Measurements from ENCODE around the gene SNTB2. TPM values are rescaled to one million over a fixed set of nuclear protein-coding genes. Genes with fewer than 3 reads are reported as not detected.

The SNTB2 gene
- total and polyA plus RNA-seq, 4 donors = 2.1 to 7.8 (median 4.1) TPM

DNA sequence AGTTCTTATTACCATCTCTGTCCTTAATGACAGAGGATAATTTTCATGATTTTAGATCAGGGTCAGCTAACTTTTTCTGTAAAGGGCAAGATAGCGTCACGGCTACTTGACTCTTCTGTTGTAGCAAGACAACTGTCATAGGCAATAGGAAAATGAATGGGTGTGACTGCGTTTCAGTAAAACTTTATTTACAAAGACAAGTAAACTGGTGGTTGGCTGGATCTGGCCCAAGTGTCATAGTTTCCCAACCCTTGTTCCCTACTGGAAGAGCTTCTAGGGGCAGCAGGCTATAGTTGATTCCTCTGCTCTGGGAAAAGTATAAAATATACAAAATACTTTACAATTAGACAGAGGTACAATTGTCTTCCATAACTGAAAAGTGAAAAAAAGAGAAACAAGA lies 73.5 kb downstream of the SNTB2 start:
- 88% methylated on average over 3 of the region's 3 CpGs for WGBS
- no peaks in the 10 kb centered on the region for H3K27me3 ChIP-seq (ENCODE audit: control insufficient read depth in 4 of 4, insufficient read depth in 4 of 4, low read length in 3 of 4)
- TF ChIP-seq, protein P1, sequence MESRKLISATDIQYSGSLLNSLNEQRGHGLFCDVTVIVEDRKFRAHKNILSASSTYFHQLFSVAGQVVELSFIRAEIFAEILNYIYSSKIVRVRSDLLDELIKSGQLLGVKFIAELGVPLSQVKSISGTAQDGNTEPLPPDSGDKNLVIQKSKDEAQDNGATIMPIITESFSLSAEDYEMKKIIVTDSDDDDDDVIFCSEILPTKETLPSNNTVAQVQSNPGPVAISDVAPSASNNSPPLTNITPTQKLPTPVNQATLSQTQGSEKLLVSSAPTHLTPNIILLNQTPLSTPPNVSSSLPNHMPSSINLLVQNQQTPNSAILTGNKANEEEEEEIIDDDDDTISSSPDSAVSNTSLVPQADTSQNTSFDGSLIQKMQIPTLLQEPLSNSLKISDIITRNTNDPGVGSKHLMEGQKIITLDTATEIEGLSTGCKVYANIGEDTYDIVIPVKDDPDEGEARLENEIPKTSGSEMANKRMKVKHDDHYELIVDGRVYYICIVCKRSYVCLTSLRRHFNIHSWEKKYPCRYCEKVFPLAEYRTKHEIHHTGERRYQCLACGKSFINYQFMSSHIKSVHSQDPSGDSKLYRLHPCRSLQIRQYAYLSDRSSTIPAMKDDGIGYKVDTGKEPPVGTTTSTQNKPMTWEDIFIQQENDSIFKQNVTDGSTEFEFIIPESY (IDR thresholded peaks at IDR 0.05) = no peak
- no peak for TF ChIP-seq YY1 (IDR thresholded peaks at IDR 0.05)
- peaks cover 0 to 5% (median 0%) of the 10 kb centered on the region in 4 donors for H3K36me3 ChIP-seq (ENCODE audit: control insufficient read depth in 4 of 4, insufficient read depth in 3 of 4, low read depth in 1 of 4, low read length in 3 of 4)
- no peak overlapping the region for H3K9ac ChIP-seq (ENCODE audit: low read depth in 1 of 2, low read length in 2 of 2)
- no peaks in the 10 kb centered on the region for H3K4me1 ChIP-seq (ENCODE audit: control insufficient read depth in 4 of 4, insufficient read depth in 4 of 4, low read length in 3 of 4)
- no peak overlapping the region for H3K4me3 ChIP-seq (ENCODE audit: low read depth in 1 of 3, low read length in 3 of 3)
- H3K9me3 ChIP-seq (ENCODE audit: control insufficient read depth in 4 of 4, low read length in 3 of 4) = no peaks in the 10 kb centered on the region
- no peak for DNase-seq (ENCODE audit: low spot score)
- H3K27ac ChIP-seq (ENCODE audit: low read depth in 1 of 2, low read length in 2 of 2) = no peak overlapping the region

DNA sequence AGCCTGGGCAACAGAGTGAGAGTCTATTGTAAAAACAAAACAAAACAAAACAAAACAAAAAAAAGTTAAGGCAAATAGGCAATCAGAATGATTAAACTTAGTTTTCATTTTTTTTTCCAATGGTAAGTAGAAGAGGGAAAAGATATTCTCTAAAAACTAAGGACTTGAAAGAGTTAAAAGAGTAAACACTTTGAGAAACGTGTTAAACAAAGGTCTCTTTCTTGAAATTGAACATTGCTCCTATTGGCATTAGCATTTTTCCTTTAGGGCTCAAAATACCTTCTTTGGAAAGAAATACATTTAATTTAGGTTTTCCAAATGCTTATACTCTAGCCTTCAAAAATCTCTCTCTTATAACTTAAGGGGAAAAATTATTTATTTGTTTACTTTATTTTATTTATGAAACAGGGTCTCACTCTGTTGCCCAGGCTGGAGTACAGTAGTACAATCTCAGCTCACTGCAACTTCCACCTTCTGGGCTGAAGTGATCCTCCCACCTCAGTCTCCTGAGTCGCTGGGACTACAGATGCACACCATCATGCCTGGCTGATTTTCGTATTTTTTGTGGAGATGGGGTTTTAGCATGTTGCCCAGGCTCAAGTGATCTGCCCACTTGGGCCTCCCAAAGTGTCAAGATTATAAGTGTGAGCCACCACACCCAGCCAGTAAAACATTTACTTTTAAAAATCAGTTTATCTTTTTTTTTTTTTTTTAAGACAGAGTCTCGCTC lies 79.5 kb downstream of the SNTB2 start:
- Histone ChIP-seq H3K4me1 (ENCODE audit: control insufficient read depth in 4 of 4, insufficient read depth in 4 of 4, low read length in 3 of 4) (no peaks in the 10 kb centered on the region), H3K4me3 (ENCODE audit: low read depth in 1 of 3, low read length in 3 of 3) (no peak overlapping the region), H3K9me3 (ENCODE audit: control insufficient read depth in 4 of 4, low read length in 3 of 4) (no peaks in the 10 kb centered on the region), H3K9ac (ENCODE audit: low read depth in 1 of 2, low read length in 2 of 2) (no peak overlapping the region), H3K27me3 (ENCODE audit: control insufficient read depth in 4 of 4, insufficient read depth in 4 of 4, low read length in 3 of 4) (no peaks in the 10 kb centered on the region), H3K27ac (ENCODE audit: low read depth in 1 of 2, low read length in 2 of 2) (no peak overlapping the region), H3K36me3 (ENCODE audit: control insufficient read depth in 4 of 4, insufficient read depth in 3 of 4, low read depth in 1 of 4, low read length in 3 of 4) (no peaks in the 10 kb centered on the region)
- TF ChIP-seq, protein P1 (IDR thresholded peaks at IDR 0.05) = no peak
- TF ChIP-seq SP1 (IDR thresholded peaks at IDR 0.05) (no peak), EGR1 (IDR thresholded peaks at IDR 0.05; ENCODE audit: low read depth in 2 of 2) (no peak)
- WGBS = 72% methylated on average over 4 of the region's 4 CpGs
- DNase-seq (ENCODE audit: low spot score) = no peak

DNA sequence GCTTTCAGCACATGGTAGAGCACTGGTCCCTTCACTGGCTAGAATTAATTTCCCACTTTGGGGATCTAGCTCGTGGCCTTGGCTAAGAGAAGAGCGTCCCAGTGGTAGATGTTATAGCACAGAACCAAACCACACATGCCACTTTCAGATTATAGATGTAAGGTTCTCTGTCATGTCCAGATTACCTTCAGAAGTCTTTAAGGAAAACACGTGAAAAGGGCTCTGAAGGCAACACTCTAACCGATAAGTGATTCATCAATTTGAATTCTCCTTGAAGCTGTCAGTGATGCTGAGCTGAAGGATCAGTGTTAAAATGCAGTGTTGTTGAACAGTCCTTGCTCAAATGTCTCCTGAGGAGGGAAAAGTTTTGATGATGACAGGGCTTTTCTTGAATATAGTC lies 80.7 kb downstream of the SNTB2 start:
- Histone ChIP-seq H3K9me3 (ENCODE audit: control insufficient read depth in 4 of 4, low read length in 3 of 4) (no peaks in the 10 kb centered on the region), H3K27ac (ENCODE audit: low read depth in 1 of 2, low read length in 2 of 2) (no peak overlapping the region), H3K36me3 (ENCODE audit: control insufficient read depth in 4 of 4, insufficient read depth in 3 of 4, low read depth in 1 of 4, low read length in 3 of 4) (no peaks in the 10 kb centered on the region), H3K27me3 (ENCODE audit: control insufficient read depth in 4 of 4, insufficient read depth in 4 of 4, low read length in 3 of 4) (no peaks in the 10 kb centered on the region), H3K4me1 (ENCODE audit: control insufficient read depth in 4 of 4, insufficient read depth in 4 of 4, low read length in 3 of 4) (no peaks in the 10 kb centered on the region), H3K4me3 (ENCODE audit: low read depth in 1 of 3, low read length in 3 of 3) (no peak overlapping the region), H3K9ac (ENCODE audit: low read depth in 1 of 2, low read length in 2 of 2) (no peak overlapping the region)
- no peak for DNase-seq (ENCODE audit: low spot score)
- WGBS = 98% methylated on average over 4 of the region's 4 CpGs
- TF ChIP-seq, protein P1 (IDR thresholded peaks at IDR 0.05) = no peak
- TF ChIP-seq, protein P2, sequence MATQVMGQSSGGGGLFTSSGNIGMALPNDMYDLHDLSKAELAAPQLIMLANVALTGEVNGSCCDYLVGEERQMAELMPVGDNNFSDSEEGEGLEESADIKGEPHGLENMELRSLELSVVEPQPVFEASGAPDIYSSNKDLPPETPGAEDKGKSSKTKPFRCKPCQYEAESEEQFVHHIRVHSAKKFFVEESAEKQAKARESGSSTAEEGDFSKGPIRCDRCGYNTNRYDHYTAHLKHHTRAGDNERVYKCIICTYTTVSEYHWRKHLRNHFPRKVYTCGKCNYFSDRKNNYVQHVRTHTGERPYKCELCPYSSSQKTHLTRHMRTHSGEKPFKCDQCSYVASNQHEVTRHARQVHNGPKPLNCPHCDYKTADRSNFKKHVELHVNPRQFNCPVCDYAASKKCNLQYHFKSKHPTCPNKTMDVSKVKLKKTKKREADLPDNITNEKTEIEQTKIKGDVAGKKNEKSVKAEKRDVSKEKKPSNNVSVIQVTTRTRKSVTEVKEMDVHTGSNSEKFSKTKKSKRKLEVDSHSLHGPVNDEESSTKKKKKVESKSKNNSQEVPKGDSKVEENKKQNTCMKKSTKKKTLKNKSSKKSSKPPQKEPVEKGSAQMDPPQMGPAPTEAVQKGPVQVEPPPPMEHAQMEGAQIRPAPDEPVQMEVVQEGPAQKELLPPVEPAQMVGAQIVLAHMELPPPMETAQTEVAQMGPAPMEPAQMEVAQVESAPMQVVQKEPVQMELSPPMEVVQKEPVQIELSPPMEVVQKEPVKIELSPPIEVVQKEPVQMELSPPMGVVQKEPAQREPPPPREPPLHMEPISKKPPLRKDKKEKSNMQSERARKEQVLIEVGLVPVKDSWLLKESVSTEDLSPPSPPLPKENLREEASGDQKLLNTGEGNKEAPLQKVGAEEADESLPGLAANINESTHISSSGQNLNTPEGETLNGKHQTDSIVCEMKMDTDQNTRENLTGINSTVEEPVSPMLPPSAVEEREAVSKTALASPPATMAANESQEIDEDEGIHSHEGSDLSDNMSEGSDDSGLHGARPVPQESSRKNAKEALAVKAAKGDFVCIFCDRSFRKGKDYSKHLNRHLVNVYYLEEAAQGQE (IDR thresholded peaks at IDR 0.05) = no peak
- TF ChIP-seq RAD21 (IDR thresholded peaks at IDR 0.05) (no peak), FOXA2 (IDR thresholded peaks at IDR 0.05) (no peak), RXRA (IDR thresholded peaks at IDR 0.05) (no peak), EGR1 (IDR thresholded peaks at IDR 0.05; ENCODE audit: low read depth in 2 of 2) (no peak), TAF1 (conservative IDR thresholded peaks at IDR 0.05) (no peak), YY1 (IDR thresholded peaks at IDR 0.05) (no peak), HNF4A (conservative IDR thresholded peaks at IDR 0.05) (no peak), NR2F2 (IDR thresholded peaks at IDR 0.05) (no peak)
- TF ChIP-seq, protein P3, sequence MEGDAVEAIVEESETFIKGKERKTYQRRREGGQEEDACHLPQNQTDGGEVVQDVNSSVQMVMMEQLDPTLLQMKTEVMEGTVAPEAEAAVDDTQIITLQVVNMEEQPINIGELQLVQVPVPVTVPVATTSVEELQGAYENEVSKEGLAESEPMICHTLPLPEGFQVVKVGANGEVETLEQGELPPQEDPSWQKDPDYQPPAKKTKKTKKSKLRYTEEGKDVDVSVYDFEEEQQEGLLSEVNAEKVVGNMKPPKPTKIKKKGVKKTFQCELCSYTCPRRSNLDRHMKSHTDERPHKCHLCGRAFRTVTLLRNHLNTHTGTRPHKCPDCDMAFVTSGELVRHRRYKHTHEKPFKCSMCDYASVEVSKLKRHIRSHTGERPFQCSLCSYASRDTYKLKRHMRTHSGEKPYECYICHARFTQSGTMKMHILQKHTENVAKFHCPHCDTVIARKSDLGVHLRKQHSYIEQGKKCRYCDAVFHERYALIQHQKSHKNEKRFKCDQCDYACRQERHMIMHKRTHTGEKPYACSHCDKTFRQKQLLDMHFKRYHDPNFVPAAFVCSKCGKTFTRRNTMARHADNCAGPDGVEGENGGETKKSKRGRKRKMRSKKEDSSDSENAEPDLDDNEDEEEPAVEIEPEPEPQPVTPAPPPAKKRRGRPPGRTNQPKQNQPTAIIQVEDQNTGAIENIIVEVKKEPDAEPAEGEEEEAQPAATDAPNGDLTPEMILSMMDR (IDR thresholded peaks at IDR 0.05; ENCODE audit: low read depth, low read length, missing input control) = no peak
- TF ChIP-seq, protein P4, sequence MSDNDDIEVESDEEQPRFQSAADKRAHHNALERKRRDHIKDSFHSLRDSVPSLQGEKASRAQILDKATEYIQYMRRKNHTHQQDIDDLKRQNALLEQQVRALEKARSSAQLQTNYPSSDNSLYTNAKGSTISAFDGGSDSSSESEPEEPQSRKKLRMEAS (IDR thresholded peaks at IDR 0.05) = no peak
- TF ChIP-seq, protein P5, sequence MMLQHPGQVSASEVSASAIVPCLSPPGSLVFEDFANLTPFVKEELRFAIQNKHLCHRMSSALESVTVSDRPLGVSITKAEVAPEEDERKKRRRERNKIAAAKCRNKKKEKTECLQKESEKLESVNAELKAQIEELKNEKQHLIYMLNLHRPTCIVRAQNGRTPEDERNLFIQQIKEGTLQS (IDR thresholded peaks at IDR 0.05) = no peak

Data from liver (tissue), 9 donors.